Motor neuron (in vitro differentiated cells): ENCODE results near the gene WDFY2. TPM values are rescaled to one million over a fixed set of nuclear protein-coding genes. Genes with fewer than 3 reads are reported as not detected.
"Not testable (repeated sequence)": the region's sequence is repeated elsewhere in the genome, so short reads cannot be mapped to it uniquely, and the experiment has no call there.

ENCODE experiments used
- ATAC-seq, 8 experiments: fragments of 200-7000 bp; cut with Tn5 transposase; replicated peaks in 6 of 8; 2 replicates each; pipeline ENCODE4 v1.8.0; 2021; ENCODE audit warnings: mild to moderate bottlenecking in 8 of 8, moderate library complexity in 8 of 8
- H3K27ac ChIP-seq, 2 donors: fragments of 250-450 bp; sonication (Bioruptor Pico); 2 replicates each; pipeline ENCODE4 v1.9.0; 2021; ENCODE audit warnings: antibody characterized with exemption in 2 of 2, mild to moderate bottlenecking in 2 of 2, moderate library complexity in 1 of 2
- H3K4me1 ChIP-seq, 2 donors: fragments of 250-450 bp; sonication (Bioruptor Pico); replicated peaks in 1 of 2; 2 replicates each; pipeline ENCODE4 v1.6.1; 2021; ENCODE audit warnings: antibody characterized with exemption in 2 of 2, mild to moderate bottlenecking in 2 of 2, moderate library complexity in 1 of 2
- H3K4me3 ChIP-seq, 5 donors: fragments of 250-450 bp; sonication (Bioruptor Pico); 2 replicates each; pipeline ENCODE4 v1.9.0; 2021; ENCODE audit warnings: antibody characterized with exemption in 5 of 5, mild to moderate bottlenecking in 5 of 5, moderate library complexity in 4 of 5
- WGBS, 10 experiments: fragments of 450-650 bp; shearing (Covaris generic); methylation state at CpG; one replicate each; pipeline ENCODE4 v1.0.0; 2022; 5-methylcytosine and 5-hydroxymethylcytosine counted together
- in situ Hi-C, 9 experiments: fragments of 400-800 bp; cut with MboI; loops; one replicate each; pipeline ENCODE4 v1.15.0; 2021; ENCODE audit warnings: low sequenced_read_pairs in 9 of 9, low pct_unique_long_range_greater_than_20kb in 2 of 9; ENCODE audit not compliant: unreplicated experiment in 9 of 9
- total RNA-seq, 8 experiments: library from RNA; unstranded; fragments of 300-600 nt; gene quantifications; 2 replicates each; pipeline versions ENCODE4 v1.2.3 to v1.2.4, GENCODE V29; 2022

WDFY2 gene
- total RNA-seq, 8 experiments from 2014 or later = 7.0 to 20.5 (median 11.7) TPM

- ATAC-seq = no peak
- Histone ChIP-seq H3K4me1 (peaks cover 6% of the 10 kb centered on the region in 2 donors), H3K27ac (no peak overlapping the region), H3K4me3 (no peak overlapping the region)
- in situ Hi-C loops = loop anchor here in 1 of 9 experiments (25.0 kb wide), 1 partner anchor 117 kb away; the partner anchor contains the start of gene INTS6
- 42 to 94% (median 81%) methylated on average over 2 to 7 of the region's 7 CpGs for WGBS, 10 experiments
Observed at GRCh38 chr13:51579676-51580075, 4.6 kb upstream of the WDFY2 start.

DNA sequence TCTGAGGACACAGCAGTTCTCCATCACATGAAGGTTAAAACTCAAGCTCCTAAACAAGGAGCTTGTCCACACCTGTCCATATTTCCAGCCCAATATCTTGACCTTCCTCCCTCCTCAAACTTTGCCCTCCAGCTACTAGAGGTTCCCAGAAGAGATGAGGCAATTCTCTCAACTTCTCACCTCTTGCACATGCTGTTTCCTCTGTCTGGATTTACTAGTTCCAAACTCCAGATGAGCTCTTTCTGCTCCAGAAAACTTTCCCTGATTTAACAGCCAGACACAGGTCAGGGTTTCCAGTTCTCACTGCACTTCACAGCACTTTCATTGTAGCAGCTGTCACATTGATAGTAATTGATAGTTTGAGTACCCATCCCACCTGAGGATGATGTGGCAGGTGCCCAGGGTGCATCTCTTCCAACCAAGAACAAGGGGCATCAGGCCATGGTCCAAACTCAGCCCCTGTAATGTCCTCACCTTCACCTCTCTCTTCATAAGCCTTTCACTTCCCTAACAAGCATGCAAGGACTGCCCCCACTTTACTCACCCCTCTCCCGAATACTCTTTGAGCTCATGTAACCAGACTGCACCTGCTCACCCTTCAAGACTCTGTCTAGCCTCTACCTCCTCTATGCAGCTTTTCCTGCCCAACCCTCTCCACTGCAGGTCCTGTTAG is 3.0 kb upstream of the WDFY2 start:
- ATAC-seq = no peak
- peaks cover 6 to 13% of the 10 kb centered on the region in 2 donors for H3K4me1 ChIP-seq
- WGBS, 10 experiments = 40 to 100% (median 100%) methylated on average over 1 of the region's 1 CpG; no CpG with 5 or more reads in 4 of the 10 experiments

GRCh38 chr13:51583469-51583874 is 790 bp upstream of the WDFY2 start:
- ATAC-seq = no peak

More for the DNA sequence above, 3.0 kb upstream of the WDFY2 start:
- in situ Hi-C loops = loop anchor here in 1 of 9 experiments (25.0 kb wide), 1 partner anchor 119 kb away; the partner anchor contains the start of gene INTS6
- no peak overlapping the region for H3K27ac ChIP-seq
- no peak overlapping the region for H3K4me3 ChIP-seq

GRCh38 chr13:51584731-51585672 is 740 bp downstream of the WDFY2 start:
- WGBS, 10 experiments = 0 to 2% (median 0%) methylated on average over 1 to 13 of the region's 53 CpGs; no CpG with 5 or more reads in 2 of the 10 experiments
- H3K4me1 ChIP-seq = peaks cover 6 to 23% of the 10 kb centered on the region in 2 donors
- peak; percentile 20 to 43 (median 22) for ATAC-seq
- peak overlapping the region; percentile 80 for H3K27ac ChIP-seq
- in situ Hi-C loops = loop anchor here in 1 of 9 experiments (25.0 kb wide), 1 partner anchor 123 kb away; the partner anchor contains the start of gene INTS6
- H3K4me3 ChIP-seq = peak overlapping the region; percentile 70 to 87 (median 86)

More at GRCh38 chr13:51583469-51583874, 790 bp upstream of the WDFY2 start:
- 0 to 100% (median 27%) methylated on average over 1 to 8 of the region's 9 CpGs; no CpG with 5 or more reads in 3 of the 10 experiments for WGBS, 10 experiments
- H3K4me3 ChIP-seq = peak overlapping the region; percentile 70 to 87 (median 86)
- H3K4me1 ChIP-seq = peaks cover 6 to 23% of the 10 kb centered on the region in 2 donors
- H3K27ac ChIP-seq = peak overlapping the region; percentile 67 to 69
- in situ Hi-C loops = loop anchor here in 1 of 9 experiments (25.0 kb wide), 1 partner anchor 121 kb away; the partner anchor contains the start of gene INTS6

GRCh38 chr13:51585696-51586095 is 1.4 kb downstream of the WDFY2 start:
- ATAC-seq = no peak

GRCh38 chr13:51587372-51587771 is 3.1 kb downstream of the WDFY2 start:
- Histone ChIP-seq H3K27ac (no peak overlapping the region), H3K4me3 (no peak overlapping the region)
- in situ Hi-C loops = loop anchor here in 1 of 9 experiments (25.0 kb wide), 1 partner anchor 125 kb away; the partner anchor contains the start of gene INTS6

More at GRCh38 chr13:51585696-51586095, 1.4 kb downstream of the WDFY2 start:
- Histone ChIP-seq H3K27ac (no peak overlapping the region), H3K4me3 (peak overlapping the region; percentile 70 to 87 (median 86)), H3K4me1 (peaks cover 6 to 25% of the 10 kb centered on the region in 2 donors)
- 0 to 60% (median 27%) methylated on average over 1 to 4 of the region's 4 CpGs for WGBS, 10 experiments
- in situ Hi-C loops = loop anchor here in 1 of 9 experiments (25.0 kb wide), 1 partner anchor 123 kb away; the partner anchor contains the start of gene INTS6

DNA sequence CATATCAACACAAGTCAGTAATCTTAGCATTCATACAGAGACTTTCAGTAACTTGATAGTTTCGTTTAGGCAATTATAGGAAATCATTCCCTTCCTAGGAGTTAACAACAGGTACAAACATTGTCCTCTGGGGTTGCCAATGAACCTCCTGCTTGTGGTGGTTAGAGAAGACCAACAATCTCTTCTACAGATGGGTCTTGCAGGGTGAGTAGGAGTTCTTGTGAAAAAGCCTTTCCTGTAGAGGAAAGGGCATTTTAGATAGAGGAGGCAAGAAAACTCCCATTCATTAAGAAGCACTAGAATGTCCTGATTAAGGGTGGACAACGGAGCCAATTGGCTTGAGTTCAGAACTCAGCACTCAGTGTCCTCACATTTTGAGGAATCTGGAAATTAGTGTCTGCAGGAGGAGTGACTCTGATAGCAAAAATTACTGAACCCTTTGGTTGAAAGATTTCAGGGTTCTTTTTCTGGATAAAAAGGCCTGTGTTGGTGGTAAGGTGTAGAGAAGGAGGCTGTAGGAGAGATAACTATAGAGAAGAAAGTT is 4.2 kb downstream of the WDFY2 start:
- 61 to 100% (median 86%) methylated on average over 1 to 2 of the region's 2 CpGs; no CpG with 5 or more reads in 1 of the 10 experiments for WGBS, 10 experiments
- Histone ChIP-seq H3K4me3 (no peak overlapping the region), H3K4me1 (peaks cover 11 to 25% of the 10 kb centered on the region in 2 donors), H3K27ac (no peak overlapping the region)
- in situ Hi-C loops = loop anchor here in 1 of 9 experiments (25.0 kb wide), 1 partner anchor 126 kb away; the partner anchor contains the start of gene INTS6
- no peak for ATAC-seq

More at GRCh38 chr13:51587372-51587771, 3.1 kb downstream of the WDFY2 start:
- H3K4me1 ChIP-seq = peaks cover 17 to 31% of the 10 kb centered on the region in 2 donors
- no peak for ATAC-seq
- WGBS, 10 experiments = 75 to 100% (median 96%) methylated on average over 2 to 3 of the region's 3 CpGs; no CpG with 5 or more reads in 1 of the 10 experiments

GRCh38 chr13:51589793-51590192 is 5.5 kb downstream of the WDFY2 start:
- no peak overlapping the region for H3K4me3 ChIP-seq
- in situ Hi-C loops = loop anchor here in 1 of 9 experiments (25.0 kb wide), 1 partner anchor 127 kb away; the partner anchor contains the start of gene INTS6

DNA sequence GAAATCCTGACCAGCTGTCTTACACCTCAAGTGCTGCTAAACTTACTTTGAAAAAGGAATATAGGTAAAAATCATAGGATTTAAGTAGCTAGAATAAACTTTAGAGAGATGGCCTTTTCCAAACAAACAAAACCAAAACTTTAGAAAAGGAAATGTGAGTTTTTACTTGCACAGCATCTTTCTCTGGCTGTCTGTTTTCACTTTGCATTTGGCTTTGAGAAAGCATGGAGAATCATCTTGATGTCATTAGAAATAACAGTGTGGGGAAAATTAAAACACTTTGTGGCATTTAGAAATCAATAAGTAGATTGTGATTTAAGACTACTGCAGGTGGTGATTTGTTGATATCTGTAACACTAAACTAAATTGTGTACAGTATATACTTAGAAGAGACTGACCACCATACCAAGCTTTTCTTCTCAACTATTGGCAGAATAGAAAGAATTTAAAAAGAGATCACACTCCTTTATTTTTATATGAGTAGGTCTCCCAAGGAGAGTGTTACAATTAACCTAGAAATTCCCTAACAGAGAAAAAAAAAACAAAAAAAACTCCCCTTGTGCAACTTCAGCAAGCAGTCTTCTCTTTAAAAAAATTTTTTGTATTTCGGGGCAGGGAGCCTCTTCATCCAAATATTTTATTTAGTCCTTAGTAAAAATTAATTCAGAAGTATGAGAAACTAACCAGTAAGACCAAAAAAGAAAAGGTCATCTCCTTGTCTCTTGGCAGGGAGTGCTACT is 6.1 kb downstream of the WDFY2 start:
- in situ Hi-C loops = loop anchor here in 1 of 9 experiments (25.0 kb wide), 1 partner anchor 128 kb away; the partner anchor contains the start of gene INTS6
- H3K27ac ChIP-seq = no peak overlapping the region
- 0 to 100% (median 75%) methylated on average over 1 of the region's 1 CpG; no CpG with 5 or more reads in 1 of the 10 experiments for WGBS, 10 experiments
- H3K4me1 ChIP-seq = peaks cover 11 to 25% of the 10 kb centered on the region in 2 donors
- ATAC-seq = no peak
- no peak overlapping the region for H3K4me3 ChIP-seq

More at GRCh38 chr13:51589793-51590192, 5.5 kb downstream of the WDFY2 start:
- ATAC-seq = no peak
- WGBS, 10 experiments = 40 to 100% (median 90%) methylated on average over 1 to 2 of the region's 2 CpGs; no CpG with 5 or more reads in 2 of the 10 experiments
- H3K4me1 ChIP-seq = peaks cover 11 to 25% of the 10 kb centered on the region in 2 donors
- H3K27ac ChIP-seq = no peak overlapping the region

DNA sequence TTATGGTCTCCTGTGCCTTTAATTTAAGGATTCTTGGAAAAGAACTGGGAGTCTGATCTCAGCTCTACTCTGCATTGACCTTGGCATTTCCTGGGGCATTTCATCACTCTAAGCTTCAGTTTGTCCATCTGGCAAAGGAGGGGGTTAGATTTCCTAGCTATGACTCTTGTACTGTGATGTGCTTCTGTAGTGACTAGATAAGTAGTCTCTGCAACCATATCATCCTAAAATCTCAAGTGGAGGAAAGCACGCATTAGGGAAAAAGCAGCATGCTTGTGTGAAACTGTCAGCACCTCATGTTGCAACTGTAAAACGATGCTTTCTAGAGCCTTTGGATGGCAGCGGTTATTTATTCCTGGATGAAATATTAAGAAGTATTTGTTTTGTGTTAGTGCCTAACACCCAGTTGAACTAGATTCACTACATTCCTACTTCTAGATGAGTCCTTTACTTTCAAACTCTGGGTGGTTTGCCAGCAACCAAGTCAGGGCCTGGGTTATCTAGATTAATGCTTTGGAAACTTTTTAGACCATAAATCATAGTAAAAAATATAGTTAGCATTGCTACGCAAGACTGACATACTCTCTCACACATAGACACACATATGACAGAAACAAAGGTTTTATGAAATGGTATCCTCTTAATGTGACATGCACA is 6.8 kb downstream of the WDFY2 start:
- ATAC-seq = peak in 6 of 8 experiments; percentile 34 to 93 (median 76)
- 0 to 100% (median 72%) methylated on average over 1 to 4 of the region's 4 CpGs; no CpG with 5 or more reads in 2 of the 10 experiments for WGBS, 10 experiments
- Histone ChIP-seq H3K4me1 (peaks cover 11 to 20% of the 10 kb centered on the region in 2 donors), H3K4me3 (no peak overlapping the region), H3K27ac (no peak overlapping the region)
- in situ Hi-C loops = loop anchor here in 1 of 9 experiments (25.0 kb wide), 1 partner anchor 129 kb away; the partner anchor contains the start of gene INTS6

GRCh38 chr13:51591938-51592337 is 7.7 kb downstream of the WDFY2 start:
- not testable (repeated sequence) for H3K4me3 ChIP-seq, ATAC-seq, H3K27ac ChIP-seq
- WGBS, 10 experiments = 0 to 100% methylated on average over 1 of the region's 1 CpG; no CpG with 5 or more reads in 8 of the 10 experiments
- in situ Hi-C loops = loop anchor here in 1 of 9 experiments (25.0 kb wide), 1 partner anchor 130 kb away; the partner anchor contains the start of gene INTS6
- H3K4me1 ChIP-seq = peaks cover 11 to 12% of the 10 kb centered on the region in 2 donors
